Measurements from ENCODE around the gene SEMA7A. TPM values are rescaled to one million over a fixed set of nuclear protein-coding genes. Genes with fewer than 3 reads are reported as not detected.

Gene SEMA7A
- total and polyA plus RNA-seq, 9 of the 15 experiments (the other 6 are each of a cell fraction or from before 2014, with no cell fraction given) = 0.04 to 8.2 (median 5.4) TPM; not detected in 1

GRCh38 chr15:74375303-74375693 lies 58.5 kb downstream of the SEMA7A start (continued):
- TF ChIP-seq REST (IDR thresholded peaks at IDR 0.05; ENCODE audit: borderline replicate concordance) = peak; percentile 53; the same call in 1 of the 2 replicates
- no peak for TF ChIP-seq REST (CRISPR knock-in tag; IDR thresholded peaks at IDR 0.05; ENCODE audit: low read depth)
- TF ChIP-seq RAD21 (CRISPR knock-in tag; conservative IDR thresholded peaks at IDR 0.05 in 1 of 2, IDR thresholded peaks at IDR 0.05 in 1 of 2) = peak; percentile 42 to 69
- TF ChIP-seq PRDM10 (IDR thresholded peaks at IDR 0.05; ENCODE audit: partially characterized antibody) = peak; percentile 27
- TF ChIP-seq CTCF (IDR thresholded peaks at IDR 0.05 in 2 of 3, conservative IDR thresholded peaks at IDR 0.05 in 1 of 3; ENCODE audit: insufficient read depth in 2 of 3, low read depth in 1 of 3, low read length in 3 of 3) = peak; percentile 82 to 87 (median 86)
- TF ChIP-seq TFAM (CRISPR knock-in tag; conservative IDR thresholded peaks at IDR 0.05) = no peak
- TF ChIP-seq ZNF740 (CRISPR knock-in tag; IDR thresholded peaks at IDR 0.05) = no peak
- 0 out of 4 replicates have a peak, but pooled peaks of 1 of the 2 experiments have one; percentile 3 for TF ChIP-seq ZNF740 (tag; IDR thresholded peaks at IDR 0.05)

Measured in K562 (cell line).